ENCODE results near the gene STAC3. TPM values are rescaled to one million over a fixed set of nuclear protein-coding genes. Genes with fewer than 3 reads are reported as not detected.

Gene STAC3
- total RNA-seq, 1 experiment from 2014 or later = 3.3 TPM

DNA sequence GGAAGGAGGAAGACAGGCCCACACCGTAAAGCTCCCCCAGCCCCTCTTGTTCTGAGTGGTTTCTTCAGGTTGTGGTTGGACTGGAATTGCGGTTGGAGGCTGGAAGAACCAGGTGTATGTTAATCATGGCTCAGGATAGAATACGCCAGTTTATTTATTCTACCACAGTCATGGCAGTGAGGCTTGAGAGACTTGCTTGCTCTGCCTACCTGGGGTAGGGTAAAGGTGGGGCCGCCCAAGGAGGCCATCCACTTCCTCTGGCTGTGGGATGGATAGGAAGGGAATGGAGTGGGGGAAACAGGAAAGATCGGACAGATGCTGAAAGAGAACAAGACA is 13.4 kb downstream of the STAC3 start:
- no peak for DNase-seq (ENCODE audit: low spot score)
- Mint-ChIP-seq H3K4me3 (peak overlapping the region; percentile 84), H3K4me1 (peaks cover 61% of the 10 kb centered on the region), H3K9me3 (no peaks in the 10 kb centered on the region), H3K27me3 (ENCODE audit: low read depth) (peaks cover 83% of the 10 kb centered on the region), H3K36me3 (peaks cover 20% of the 10 kb centered on the region), H3K27ac (no peak overlapping the region)
- CTCF ChIA-PET = interaction anchor here (1.1 to 18.5 kb wide), 9 partner anchors 11 to 379 kb away, joined by 3 to 660 read pairs (median 6); partner anchors contain the start of genes NXPH4 and SHMT2
- POLR2A ChIA-PET = interaction anchor here (0.6 to 9.7 kb wide), 5 partner anchors 8 to 24 kb away, joined by 5 to 97 read pairs (median 15); partner anchors contain the start of genes NXPH4 and SHMT2
- TF ChIP-seq ETV6 (CRISPR knock-in tag; IDR thresholded peaks at IDR 0.05) (no peak), ZMAT4 (CRISPR knock-in tag; IDR thresholded peaks at IDR 0.05) (no peak), OVOL2 (CRISPR knock-in tag; IDR thresholded peaks at IDR 0.05; ENCODE audit: borderline replicate concordance) (no peak), ATF1 (CRISPR knock-in tag; IDR thresholded peaks at IDR 0.05) (no peak), FOXK1 (CRISPR knock-in tag; IDR thresholded peaks at IDR 0.05) (no peak), ZNF281 (CRISPR knock-in tag; IDR thresholded peaks at IDR 0.05) (no peak), ZNF423 (CRISPR knock-in tag; IDR thresholded peaks at IDR 0.05) (no peak), JAZF1 (CRISPR knock-in tag; IDR thresholded peaks at IDR 0.05) (no peak)
- TF ChIP-seq, protein P1, sequence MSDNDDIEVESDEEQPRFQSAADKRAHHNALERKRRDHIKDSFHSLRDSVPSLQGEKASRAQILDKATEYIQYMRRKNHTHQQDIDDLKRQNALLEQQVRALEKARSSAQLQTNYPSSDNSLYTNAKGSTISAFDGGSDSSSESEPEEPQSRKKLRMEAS (CRISPR knock-in tag; IDR thresholded peaks at IDR 0.05) = no peak
- TF ChIP-seq, protein P2, sequence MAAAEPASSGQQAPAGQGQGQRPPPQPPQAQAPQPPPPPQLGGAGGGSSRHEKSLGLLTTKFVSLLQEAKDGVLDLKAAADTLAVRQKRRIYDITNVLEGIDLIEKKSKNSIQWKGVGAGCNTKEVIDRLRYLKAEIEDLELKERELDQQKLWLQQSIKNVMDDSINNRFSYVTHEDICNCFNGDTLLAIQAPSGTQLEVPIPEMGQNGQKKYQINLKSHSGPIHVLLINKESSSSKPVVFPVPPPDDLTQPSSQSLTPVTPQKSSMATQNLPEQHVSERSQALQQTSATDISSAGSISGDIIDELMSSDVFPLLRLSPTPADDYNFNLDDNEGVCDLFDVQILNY (CRISPR knock-in tag; IDR thresholded peaks at IDR 0.05) = no peak
- TF ChIP-seq, protein P3, sequence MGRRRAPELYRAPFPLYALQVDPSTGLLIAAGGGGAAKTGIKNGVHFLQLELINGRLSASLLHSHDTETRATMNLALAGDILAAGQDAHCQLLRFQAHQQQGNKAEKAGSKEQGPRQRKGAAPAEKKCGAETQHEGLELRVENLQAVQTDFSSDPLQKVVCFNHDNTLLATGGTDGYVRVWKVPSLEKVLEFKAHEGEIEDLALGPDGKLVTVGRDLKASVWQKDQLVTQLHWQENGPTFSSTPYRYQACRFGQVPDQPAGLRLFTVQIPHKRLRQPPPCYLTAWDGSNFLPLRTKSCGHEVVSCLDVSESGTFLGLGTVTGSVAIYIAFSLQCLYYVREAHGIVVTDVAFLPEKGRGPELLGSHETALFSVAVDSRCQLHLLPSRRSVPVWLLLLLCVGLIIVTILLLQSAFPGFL (CRISPR knock-in tag; IDR thresholded peaks at IDR 0.05; ENCODE audit: borderline replicate concordance) = no peak
- TF ChIP-seq, protein P4, sequence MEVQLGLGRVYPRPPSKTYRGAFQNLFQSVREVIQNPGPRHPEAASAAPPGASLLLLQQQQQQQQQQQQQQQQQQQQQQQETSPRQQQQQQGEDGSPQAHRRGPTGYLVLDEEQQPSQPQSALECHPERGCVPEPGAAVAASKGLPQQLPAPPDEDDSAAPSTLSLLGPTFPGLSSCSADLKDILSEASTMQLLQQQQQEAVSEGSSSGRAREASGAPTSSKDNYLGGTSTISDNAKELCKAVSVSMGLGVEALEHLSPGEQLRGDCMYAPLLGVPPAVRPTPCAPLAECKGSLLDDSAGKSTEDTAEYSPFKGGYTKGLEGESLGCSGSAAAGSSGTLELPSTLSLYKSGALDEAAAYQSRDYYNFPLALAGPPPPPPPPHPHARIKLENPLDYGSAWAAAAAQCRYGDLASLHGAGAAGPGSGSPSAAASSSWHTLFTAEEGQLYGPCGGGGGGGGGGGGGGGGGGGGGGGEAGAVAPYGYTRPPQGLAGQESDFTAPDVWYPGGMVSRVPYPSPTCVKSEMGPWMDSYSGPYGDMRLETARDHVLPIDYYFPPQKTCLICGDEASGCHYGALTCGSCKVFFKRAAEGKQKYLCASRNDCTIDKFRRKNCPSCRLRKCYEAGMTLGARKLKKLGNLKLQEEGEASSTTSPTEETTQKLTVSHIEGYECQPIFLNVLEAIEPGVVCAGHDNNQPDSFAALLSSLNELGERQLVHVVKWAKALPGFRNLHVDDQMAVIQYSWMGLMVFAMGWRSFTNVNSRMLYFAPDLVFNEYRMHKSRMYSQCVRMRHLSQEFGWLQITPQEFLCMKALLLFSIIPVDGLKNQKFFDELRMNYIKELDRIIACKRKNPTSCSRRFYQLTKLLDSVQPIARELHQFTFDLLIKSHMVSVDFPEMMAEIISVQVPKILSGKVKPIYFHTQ (CRISPR knock-in tag; IDR thresholded peaks at IDR 0.05) = no peak
- TF ChIP-seq, protein P5, sequence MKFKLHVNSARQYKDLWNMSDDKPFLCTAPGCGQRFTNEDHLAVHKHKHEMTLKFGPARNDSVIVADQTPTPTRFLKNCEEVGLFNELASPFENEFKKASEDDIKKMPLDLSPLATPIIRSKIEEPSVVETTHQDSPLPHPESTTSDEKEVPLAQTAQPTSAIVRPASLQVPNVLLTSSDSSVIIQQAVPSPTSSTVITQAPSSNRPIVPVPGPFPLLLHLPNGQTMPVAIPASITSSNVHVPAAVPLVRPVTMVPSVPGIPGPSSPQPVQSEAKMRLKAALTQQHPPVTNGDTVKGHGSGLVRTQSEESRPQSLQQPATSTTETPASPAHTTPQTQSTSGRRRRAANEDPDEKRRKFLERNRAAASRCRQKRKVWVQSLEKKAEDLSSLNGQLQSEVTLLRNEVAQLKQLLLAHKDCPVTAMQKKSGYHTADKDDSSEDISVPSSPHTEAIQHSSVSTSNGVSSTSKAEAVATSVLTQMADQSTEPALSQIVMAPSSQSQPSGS (CRISPR knock-in tag; IDR thresholded peaks at IDR 0.05; ENCODE audit: borderline replicate concordance, low read depth) = no peak
- no peak for ATAC-seq

GRCh38 chr12:57236925-57237595 is 13.9 kb downstream of the STAC3 start:
- ChIA-PET POLR2A (interaction anchor here (0.6 to 9.7 kb wide), 6 partner anchors 7 to 24 kb away, joined by 3 to 97 read pairs (median 12); partner anchors contain the start of genes NXPH4 and SHMT2), CTCF (interaction anchor here (0.5 to 18.5 kb wide), 5 partner anchors 11 to 380 kb away, joined by 3 to 660 read pairs (median 16); partner anchors contain the start of genes NXPH4 and SHMT2)
- H3K27me3 Mint-ChIP-seq (ENCODE audit: low read depth) = peaks cover 78% of the 10 kb centered on the region
- peaks cover 23% of the 10 kb centered on the region for H3K36me3 Mint-ChIP-seq
- peak overlapping the region; percentile 84 for H3K4me3 Mint-ChIP-seq
- H3K9me3 Mint-ChIP-seq = no peaks in the 10 kb centered on the region
- peaks cover 57% of the 10 kb centered on the region for H3K4me1 Mint-ChIP-seq
- DNase-seq (ENCODE audit: low spot score) = peak; percentile 28
- no peak overlapping the region for H3K27ac Mint-ChIP-seq
- ATAC-seq = no peak
- TF ChIP-seq GABPB1 (CRISPR knock-in tag; IDR thresholded peaks at IDR 0.05) = no peak
- no peak for TF ChIP-seq ZNF396 (CRISPR knock-in tag; IDR thresholded peaks at IDR 0.05; ENCODE audit: borderline replicate concordance)
- no peak for TF ChIP-seq E2F1 (CRISPR knock-in tag; IDR thresholded peaks at IDR 0.05)
- no peak for TF ChIP-seq SMAD3 (CRISPR knock-in tag; IDR thresholded peaks at IDR 0.05; ENCODE audit: borderline replicate concordance)
- TF ChIP-seq CBFB (CRISPR knock-in tag; IDR thresholded peaks at IDR 0.05; ENCODE audit: low read depth) = no peak
- no peak for TF ChIP-seq FOXJ3 (CRISPR knock-in tag; IDR thresholded peaks at IDR 0.05; ENCODE audit: borderline replicate concordance)
- no peak for TF ChIP-seq SOX15 (CRISPR knock-in tag; IDR thresholded peaks at IDR 0.05)
- TF ChIP-seq ZNF232 (CRISPR knock-in tag; IDR thresholded peaks at IDR 0.05) = no peak
